ENCODE measurements around the gene KCNA3.

The KCNA3 gene

DNA sequence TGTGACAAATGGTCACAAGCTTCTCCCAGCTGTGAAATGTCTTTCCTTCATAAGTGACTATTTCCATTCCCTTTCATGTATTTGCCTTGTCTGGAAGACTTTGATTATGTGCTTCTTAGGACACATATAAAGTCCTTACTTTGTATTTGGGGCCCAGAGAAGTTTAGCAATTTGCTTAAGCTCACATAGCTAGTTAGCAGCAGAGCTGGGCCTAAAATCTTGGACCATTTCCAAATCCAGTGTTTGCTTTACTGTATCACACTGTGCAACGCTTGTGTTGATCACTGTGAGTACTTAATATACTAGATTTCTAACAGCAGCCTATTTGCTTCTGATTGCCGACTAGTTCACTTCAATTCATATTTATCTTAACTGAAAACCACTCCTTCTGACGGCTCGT, 2.2 kb upstream of the KCNA3 start:
- H4K20me1 ChIP-seq (ENCODE audit: insufficient read depth, low read length), result peaks cover 4% of the 10 kb centered on the region; the same call in 1 of the 2 replicates
- H3K79me2 ChIP-seq (ENCODE audit: low read length), result peaks cover 38% of the 10 kb centered on the region
- no peak overlapping the region for H2AFZ ChIP-seq (ENCODE audit: low read depth, low read length)
- no peak for TF ChIP-seq EZH2phosphoT487 (IDR thresholded peaks at IDR 0.05; ENCODE audit: low read depth)
- TF ChIP-seq, protein P1, sequence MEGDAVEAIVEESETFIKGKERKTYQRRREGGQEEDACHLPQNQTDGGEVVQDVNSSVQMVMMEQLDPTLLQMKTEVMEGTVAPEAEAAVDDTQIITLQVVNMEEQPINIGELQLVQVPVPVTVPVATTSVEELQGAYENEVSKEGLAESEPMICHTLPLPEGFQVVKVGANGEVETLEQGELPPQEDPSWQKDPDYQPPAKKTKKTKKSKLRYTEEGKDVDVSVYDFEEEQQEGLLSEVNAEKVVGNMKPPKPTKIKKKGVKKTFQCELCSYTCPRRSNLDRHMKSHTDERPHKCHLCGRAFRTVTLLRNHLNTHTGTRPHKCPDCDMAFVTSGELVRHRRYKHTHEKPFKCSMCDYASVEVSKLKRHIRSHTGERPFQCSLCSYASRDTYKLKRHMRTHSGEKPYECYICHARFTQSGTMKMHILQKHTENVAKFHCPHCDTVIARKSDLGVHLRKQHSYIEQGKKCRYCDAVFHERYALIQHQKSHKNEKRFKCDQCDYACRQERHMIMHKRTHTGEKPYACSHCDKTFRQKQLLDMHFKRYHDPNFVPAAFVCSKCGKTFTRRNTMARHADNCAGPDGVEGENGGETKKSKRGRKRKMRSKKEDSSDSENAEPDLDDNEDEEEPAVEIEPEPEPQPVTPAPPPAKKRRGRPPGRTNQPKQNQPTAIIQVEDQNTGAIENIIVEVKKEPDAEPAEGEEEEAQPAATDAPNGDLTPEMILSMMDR (IDR thresholded peaks at IDR 0.05; ENCODE audit: low read depth, low read length), result no peak
- H3K9ac ChIP-seq (ENCODE audit: low read length), result no peak overlapping the region
- no peaks in the 10 kb centered on the region for H3K9me3 ChIP-seq (ENCODE audit: insufficient read depth, low read length)
- peaks cover 17% of the 10 kb centered on the region for H3K36me3 ChIP-seq (replicated peaks; ENCODE audit: low read depth, low read length)
- peaks cover 11% of the 10 kb centered on the region for H3K4me1 ChIP-seq (ENCODE audit: low read length)
- H3K27ac ChIP-seq (ENCODE audit: low read length), result no peak overlapping the region
- no peaks in the 10 kb centered on the region for H3K27me3 ChIP-seq (ENCODE audit: low read depth, low read length)
- no peak overlapping the region for H3K4me2 ChIP-seq (ENCODE audit: low read length)
- no peak overlapping the region for H3K4me3 ChIP-seq (ENCODE audit: low read length)

GRCh38 chr1:110675060-110675791, 486 bp upstream of the KCNA3 start:
- Histone ChIP-seq H3K36me3 (replicated peaks; ENCODE audit: low read depth, low read length) (peaks cover 26% of the 10 kb centered on the region), H3K27me3 (ENCODE audit: low read depth, low read length) (no peaks in the 10 kb centered on the region), H3K79me2 (ENCODE audit: low read length) (peaks cover 56% of the 10 kb centered on the region), H3K4me1 (ENCODE audit: low read length) (peaks cover 11% of the 10 kb centered on the region), H3K27ac (ENCODE audit: low read length) (peak overlapping the region; percentile 96), H2AFZ (ENCODE audit: low read depth, low read length) (no peak overlapping the region), H3K9ac (ENCODE audit: low read length) (peak overlapping the region; percentile 97), H3K9me3 (ENCODE audit: insufficient read depth, low read length) (no peaks in the 10 kb centered on the region), H3K4me2 (ENCODE audit: low read length) (peak overlapping the region; percentile 93), H4K20me1 (ENCODE audit: insufficient read depth, low read length) (peaks cover 19% of the 10 kb centered on the region), H3K4me3 (ENCODE audit: low read length) (peak overlapping the region; percentile 90)
- TF ChIP-seq, protein P1 (IDR thresholded peaks at IDR 0.05; ENCODE audit: low read depth, low read length), result no peak
- no peak for TF ChIP-seq EZH2phosphoT487 (IDR thresholded peaks at IDR 0.05; ENCODE audit: low read depth)

DNA sequence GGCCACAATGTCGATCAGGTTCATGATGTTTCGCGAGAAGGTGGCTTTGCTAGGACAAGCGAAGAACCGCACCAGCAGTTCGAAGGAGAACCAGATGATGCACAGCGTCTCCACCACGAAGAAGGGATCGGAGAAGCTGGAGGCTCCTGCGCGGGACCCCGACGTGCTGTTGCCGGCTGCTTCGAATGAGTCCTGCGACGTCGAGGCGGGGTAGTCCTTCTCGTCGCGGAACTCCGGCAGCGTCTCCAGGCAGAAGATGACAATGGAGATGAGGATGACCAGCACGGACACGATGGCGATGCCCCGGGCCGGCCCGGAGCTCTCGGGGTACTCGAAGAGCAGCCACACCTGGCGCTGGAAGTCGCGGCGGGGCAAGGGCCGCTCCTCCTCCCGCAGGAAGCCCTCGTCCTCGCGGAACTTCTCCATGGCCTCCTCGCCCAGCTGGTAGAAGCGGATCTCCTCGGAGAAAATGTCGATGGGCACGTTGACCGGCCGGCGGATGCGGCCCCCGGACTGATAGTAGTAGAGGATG, 869 bp downstream of the KCNA3 start:
- Histone ChIP-seq H3K9ac (ENCODE audit: low read length) (peak overlapping the region; percentile 97), H3K4me1 (ENCODE audit: low read length) (peaks cover 14% of the 10 kb centered on the region), H3K79me2 (ENCODE audit: low read length) (peaks cover 69% of the 10 kb centered on the region), H4K20me1 (ENCODE audit: insufficient read depth, low read length) (peaks cover 33% of the 10 kb centered on the region), H3K27me3 (ENCODE audit: low read depth, low read length) (no peaks in the 10 kb centered on the region), H3K9me3 (ENCODE audit: insufficient read depth, low read length) (no peaks in the 10 kb centered on the region), H2AFZ (ENCODE audit: low read depth, low read length) (no peak overlapping the region), H3K36me3 (replicated peaks; ENCODE audit: low read depth, low read length) (peaks cover 37% of the 10 kb centered on the region), H3K4me2 (ENCODE audit: low read length) (peak overlapping the region; percentile 93), H3K4me3 (ENCODE audit: low read length) (peak overlapping the region; percentile 90), H3K27ac (ENCODE audit: low read length) (peak overlapping the region; percentile 96)
- TF ChIP-seq, protein P1 (IDR thresholded peaks at IDR 0.05; ENCODE audit: low read depth, low read length), result no peak
- TF ChIP-seq EZH2phosphoT487 (IDR thresholded peaks at IDR 0.05; ENCODE audit: low read depth), result no peak

DNA sequence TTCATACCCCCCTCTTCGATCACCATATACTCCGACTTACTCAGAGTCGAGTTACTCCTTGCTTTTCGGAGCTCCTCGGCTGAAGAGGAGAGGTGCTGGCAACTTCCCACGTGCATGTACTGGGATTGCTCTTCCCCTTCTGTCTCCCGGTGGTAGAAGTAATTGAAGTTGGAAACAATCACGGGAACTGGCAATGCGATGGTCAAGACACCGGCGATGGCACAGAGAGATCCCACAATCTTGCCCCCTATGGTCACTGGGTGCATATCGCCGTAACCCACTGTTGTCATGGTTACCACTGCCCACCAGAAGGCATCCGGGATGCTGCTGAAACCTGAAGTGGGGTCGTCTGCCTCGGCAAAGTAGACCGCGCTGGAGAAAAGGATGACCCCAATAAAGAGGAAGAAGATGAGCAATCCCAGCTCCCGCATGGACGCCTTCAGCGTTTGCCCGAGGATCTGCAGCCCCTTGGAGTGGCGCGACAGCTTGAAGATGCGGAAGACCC, 1.5 kb downstream of the KCNA3 start:
- H3K79me2 ChIP-seq (ENCODE audit: low read length), result peaks cover 75% of the 10 kb centered on the region
- peak overlapping the region; percentile 90 for H3K4me3 ChIP-seq (ENCODE audit: low read length)
- peaks cover 21% of the 10 kb centered on the region for H3K4me1 ChIP-seq (ENCODE audit: low read length)
- no peaks in the 10 kb centered on the region for H3K27me3 ChIP-seq (ENCODE audit: low read depth, low read length)
- H3K27ac ChIP-seq (ENCODE audit: low read length), result peak overlapping the region; percentile 96
- peaks cover 42% of the 10 kb centered on the region for H3K36me3 ChIP-seq (replicated peaks; ENCODE audit: low read depth, low read length)
- peak overlapping the region; percentile 93 for H3K4me2 ChIP-seq (ENCODE audit: low read length)
- H4K20me1 ChIP-seq (ENCODE audit: insufficient read depth, low read length), result peaks cover 39% of the 10 kb centered on the region
- TF ChIP-seq, protein P1 (IDR thresholded peaks at IDR 0.05; ENCODE audit: low read depth, low read length), result no peak
- TF ChIP-seq EZH2phosphoT487 (IDR thresholded peaks at IDR 0.05; ENCODE audit: low read depth), result no peak
- peak overlapping the region; percentile 97 for H3K9ac ChIP-seq (ENCODE audit: low read length)
- H2AFZ ChIP-seq (ENCODE audit: low read depth, low read length), result no peak overlapping the region
- H3K9me3 ChIP-seq (ENCODE audit: insufficient read depth, low read length), result no peaks in the 10 kb centered on the region
